HG03469 (cell line): ENCODE data around the gene RPTOR.
"Not testable (repeated sequence)": the region's sequence is repeated elsewhere in the genome, so short reads cannot be mapped to it uniquely, and the experiment has no call there.

Experiments
- ATAC-seq: cut with Tn5 transposase; IDR thresholded peaks from one replicate; pipeline ENCODE4 v1.9.1; 2021; ENCODE audit warnings: mild to moderate bottlenecking, moderate library complexity, moderate number of reproducible peaks; ENCODE audit not compliant: unreplicated experiment

Gene RPTOR

DNA sequence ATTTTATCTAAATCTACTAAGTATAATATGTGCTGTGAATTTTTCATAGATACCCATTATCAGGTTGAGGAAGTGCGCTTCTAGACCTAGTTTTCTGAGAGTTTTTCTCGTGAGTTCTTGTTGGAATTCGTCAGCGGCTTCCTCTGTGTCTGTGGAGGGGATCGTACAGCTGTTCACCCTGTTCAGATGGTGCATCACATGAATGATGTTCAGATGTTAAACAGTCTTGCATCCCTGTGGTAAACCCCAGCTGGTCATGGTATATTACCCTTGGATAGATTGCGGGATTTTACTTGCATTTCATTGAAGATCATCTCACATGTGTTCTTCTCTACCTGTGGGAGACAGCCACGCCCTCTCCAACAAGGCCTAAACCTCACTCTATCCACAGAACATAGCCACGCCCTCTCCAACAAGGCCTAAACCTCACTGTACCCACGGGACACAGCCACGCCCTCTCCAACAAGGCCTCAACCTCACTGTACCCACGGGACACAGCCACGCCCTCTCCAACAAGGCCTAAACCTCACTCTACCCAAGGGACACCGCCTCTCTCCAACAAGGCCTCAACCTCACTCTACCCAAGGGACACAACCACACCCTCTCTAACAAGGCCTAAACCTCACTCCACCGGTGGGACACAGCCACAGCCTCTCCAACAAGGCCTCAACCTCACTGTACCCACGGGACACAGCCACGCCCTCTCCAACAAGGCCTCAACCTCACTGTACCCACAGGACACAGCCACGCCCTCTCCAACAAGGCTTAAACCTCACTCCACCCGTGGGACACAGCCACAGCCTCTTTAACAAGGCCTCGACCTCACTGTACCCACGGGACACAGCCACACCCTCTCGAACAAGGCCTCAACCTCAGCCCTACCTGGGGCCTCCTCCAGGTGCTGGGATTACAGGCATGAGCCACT lies 266.8 kb downstream of the RPTOR start:
- no peak for ATAC-seq

DNA sequence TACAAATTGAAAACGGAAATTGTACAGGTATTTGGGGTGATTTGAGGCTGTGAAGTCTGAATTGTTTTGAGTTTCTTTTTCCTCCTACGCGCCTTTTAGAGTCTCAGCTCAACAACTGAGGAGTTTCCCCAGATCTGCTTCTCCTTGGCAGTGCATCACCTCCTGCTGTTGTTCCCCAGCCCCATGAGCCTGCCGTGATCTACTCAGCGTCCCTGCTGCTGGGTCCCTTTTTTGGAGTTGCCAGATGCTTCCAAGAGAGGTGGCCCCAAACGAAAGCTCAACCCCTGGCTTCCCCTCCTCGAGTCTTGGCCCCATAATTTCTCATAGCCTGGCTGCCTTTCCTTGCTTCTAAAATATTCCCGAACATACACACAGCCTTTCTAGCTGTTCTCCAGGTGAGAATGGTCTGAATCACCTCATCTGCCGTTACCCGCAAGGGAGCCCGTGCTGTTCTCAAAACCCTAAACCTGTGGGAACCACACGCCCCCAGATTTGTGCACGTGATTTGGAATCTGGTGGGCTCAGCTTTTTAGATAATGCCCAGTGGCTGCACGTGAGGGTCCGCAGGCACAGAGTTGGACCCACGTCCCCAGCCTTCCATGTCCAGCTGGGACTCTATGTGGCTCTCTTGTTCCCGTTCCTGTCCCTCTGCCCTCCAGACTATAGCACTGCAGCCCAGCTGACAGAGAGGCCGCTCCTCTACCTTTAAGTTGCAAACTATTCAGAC lies 267.9 kb downstream of the RPTOR start:
- no peak for ATAC-seq

DNA sequence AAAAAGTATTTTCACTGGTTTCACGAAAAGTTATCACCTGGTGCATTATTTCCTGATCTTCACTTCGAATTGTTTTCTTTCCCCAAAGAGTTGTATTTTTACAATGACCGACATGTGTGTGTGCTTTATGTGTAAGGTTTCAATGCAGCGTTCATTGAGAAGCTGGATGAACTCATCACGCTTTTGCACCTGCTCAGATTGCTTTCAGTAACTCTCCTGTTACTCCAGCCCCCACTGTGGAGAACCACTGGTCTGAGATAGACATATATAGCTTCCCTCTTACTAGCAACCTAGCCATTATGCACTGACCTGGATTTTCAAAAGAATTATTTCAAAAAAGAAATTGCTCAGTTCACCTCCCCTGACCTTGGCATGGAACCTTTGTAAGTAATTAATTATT lies 268.7 kb downstream of the RPTOR start:
- ATAC-seq: no peak

DNA sequence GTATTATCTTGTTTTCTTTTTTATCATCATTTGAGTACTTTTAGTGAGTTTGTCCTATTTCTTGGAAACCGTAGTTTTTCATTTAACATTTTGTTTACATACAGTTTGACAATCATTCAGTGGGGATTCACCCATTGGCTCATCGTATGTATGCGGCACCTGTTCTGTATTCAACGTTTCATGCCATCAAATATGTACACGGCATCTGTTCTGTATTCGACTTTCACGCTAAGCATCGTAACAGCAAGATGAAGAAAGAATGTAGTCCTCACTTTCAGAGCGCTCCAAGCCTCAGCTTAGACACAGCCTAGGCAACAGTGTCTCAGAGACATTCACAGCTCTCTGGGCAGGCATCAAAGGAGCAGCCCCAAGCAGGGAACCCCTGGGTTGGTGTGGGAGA lies 269.9 kb downstream of the RPTOR start:
- no peak for ATAC-seq

DNA sequence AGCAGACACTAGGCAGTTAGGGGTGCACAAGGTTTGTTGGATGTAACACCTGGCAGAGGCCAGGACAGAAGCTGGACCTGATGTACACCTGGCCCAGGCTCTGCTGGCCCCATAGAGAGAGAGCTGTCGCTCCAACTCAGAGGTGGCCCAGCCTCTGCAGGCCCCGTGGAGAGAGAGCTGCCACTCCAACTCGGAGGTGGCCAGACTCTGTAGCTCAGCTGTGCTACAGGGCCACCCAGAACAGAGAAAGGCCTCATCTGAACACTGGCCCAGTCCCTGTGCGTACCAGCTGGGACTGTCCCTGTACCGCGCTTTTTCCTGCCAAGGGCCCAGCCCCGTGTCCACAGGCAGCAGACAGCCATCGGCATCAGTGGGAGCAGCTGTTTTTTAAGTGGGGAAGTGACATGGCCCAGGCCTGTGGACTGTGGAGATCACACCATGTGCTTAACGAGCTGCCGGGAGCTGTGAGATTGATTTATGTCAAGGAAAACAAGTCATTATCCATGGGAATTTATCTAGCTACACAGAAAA lies 270.6 kb downstream of the RPTOR start:
- no peak for ATAC-seq

DNA sequence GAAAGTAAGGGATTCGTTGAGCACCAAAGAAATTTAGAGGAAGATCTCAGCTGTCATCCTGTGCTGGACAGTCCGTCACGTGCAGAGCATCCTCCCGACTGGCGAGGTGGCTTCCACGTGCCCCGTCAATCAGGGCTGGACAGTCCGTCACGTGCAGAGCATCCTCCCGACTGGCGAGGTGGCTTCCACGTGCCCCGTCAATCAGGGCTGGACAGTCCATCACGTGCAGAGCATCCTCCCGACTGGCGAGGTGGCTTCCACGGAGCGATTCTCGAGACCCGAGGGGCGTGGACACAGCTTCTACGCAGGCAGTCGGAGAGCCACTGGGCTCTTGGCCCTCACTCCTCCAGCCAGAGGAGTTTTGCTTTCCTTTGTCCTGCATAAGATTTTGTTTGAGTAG lies 271.1 kb downstream of the RPTOR start:
- ATAC-seq: not testable (repeated sequence)

DNA sequence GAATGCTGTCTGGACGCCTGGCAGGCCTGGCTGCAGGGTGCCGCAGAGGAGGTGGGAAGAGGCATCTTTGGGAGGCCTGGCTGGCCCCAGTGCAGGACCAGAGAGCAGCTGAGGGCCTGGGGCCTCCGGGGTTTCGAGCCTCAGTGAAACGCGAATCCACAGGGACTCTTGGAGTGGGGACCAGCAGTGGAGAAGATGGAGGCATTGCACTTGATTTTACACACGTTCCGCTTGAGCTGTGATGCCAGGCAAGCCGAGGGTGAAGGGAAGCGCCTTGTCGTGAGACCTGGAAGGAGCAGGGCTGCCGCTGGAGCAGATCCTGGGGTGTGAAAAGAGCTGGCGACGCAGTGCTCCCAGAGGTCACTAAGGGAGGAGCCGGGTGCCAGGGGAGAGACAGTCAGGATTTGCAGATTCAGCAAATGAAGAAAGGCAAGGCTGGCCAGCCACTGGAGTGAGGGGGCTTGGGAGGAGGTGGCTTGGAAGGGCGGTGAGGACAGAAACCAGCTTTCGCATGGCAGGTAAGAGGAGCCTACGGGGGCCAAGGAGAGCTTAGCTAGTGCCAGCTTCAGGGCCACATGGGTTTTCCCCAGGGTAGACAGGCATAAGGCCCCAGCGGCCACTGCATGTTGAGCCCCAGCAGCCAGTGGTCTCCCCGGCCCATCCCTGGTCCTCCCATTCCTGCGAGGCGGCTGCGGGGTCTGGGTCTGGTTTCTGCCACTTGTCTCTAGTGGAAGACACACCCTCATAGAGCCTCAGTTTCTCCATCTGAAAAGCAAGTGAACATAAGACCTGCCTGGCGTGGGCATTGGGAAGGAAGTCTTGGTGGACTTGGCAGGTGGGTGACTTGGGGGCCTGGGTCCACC lies 271.8 kb downstream of the RPTOR start:
- no peak for ATAC-seq

DNA sequence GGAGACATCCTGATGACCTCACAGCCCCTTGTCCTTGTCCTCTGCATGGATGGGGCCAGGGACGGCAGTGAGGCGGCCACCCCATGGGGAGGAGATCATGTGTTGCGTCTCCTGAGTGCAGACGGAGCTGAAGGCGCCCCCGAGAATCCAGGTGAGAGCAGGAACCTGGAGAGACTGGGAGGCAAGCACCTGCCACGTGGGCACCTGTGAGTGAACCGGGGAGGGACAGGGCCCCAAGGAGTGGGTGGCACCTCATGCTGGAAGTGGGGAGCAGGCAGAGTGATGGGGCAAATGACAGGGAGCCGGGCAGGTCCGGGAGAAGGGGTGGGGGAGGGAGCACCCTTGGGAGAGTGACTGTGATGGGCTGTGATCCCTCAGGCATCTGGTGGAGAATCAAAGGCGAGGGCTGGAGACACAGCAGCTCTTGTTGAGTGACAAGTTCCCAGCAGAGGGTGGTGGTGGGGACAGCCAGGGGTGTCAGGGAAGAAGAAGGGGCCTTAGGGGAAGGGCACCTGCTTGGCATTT lies 272.7 kb downstream of the RPTOR start:
- ATAC-seq: no peak

DNA sequence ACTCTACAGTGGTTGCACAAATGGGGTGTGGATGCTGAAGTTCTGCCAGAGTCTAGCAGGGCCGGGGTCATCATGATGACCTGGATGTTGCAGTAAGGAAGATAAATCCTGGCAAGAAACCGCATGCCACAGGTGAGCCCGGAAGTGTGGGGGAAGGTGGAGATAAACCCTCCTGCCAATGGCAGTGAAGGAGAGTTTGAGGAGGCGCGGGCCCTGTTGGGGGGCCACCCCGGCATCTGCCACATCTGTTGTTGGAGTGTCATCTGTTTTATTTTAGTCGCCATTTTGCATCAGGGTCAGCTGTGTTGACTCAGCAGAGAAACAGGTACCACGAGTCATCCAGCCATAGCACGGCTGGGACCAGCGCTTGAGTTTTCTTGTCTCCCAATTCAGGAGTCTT lies 273.2 kb downstream of the RPTOR start:
- no peak for ATAC-seq

DNA sequence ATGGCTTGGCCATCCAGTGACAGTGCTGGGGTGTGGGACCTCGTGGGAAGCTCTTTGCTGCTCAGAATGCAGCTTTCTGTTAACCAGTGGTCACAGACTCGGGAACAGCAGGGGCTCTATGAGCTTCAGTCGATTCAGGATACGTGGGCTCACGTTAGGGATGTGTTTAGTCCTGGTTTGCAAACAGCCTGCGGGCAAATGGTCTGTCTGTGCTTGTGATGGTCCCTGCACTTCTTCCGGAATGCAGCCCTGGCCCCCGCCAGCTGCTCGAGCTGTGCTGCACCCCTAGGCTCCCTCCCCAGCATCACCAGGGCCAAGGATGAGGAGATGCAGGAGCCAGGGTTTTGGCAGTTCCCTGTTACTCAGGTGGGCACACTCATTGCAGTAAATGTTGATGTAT lies 274.2 kb downstream of the RPTOR start:
- no peak for ATAC-seq

DNA sequence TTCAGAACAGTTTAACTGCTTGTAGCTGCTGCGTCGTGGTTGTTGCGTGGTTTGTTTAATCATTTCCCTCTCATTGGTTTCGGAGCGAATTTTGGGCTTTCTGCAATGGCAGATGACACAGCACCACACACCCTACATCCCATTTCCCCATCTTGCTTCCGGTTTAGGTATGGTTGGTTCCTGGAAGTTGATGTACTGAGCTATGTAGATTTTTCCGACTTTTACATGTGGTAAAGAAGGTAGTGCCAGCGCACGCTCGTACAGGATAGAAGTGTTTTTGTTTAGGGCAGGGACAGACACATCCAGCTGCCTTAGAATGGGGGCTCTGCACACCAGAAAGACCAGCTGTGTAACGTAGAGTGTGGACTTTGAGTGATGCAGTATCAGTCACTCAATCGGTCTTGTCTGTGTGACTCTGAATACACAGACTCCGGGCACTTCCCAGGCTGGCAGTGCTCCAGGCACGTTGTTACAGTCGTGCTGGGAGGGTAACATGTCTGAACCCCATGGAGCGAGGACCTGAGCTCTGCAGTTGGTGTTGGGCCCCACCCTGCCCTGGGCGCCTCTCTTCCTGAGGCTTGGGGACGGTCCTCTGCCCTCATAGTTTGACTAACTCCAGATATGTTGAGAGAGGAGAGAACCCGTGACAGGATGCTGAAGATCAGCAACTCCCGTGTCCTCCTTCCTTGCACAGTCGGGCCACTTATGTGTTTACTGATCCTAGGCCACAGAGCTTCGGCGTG lies 275.0 kb downstream of the RPTOR start:
- no peak for ATAC-seq

DNA sequence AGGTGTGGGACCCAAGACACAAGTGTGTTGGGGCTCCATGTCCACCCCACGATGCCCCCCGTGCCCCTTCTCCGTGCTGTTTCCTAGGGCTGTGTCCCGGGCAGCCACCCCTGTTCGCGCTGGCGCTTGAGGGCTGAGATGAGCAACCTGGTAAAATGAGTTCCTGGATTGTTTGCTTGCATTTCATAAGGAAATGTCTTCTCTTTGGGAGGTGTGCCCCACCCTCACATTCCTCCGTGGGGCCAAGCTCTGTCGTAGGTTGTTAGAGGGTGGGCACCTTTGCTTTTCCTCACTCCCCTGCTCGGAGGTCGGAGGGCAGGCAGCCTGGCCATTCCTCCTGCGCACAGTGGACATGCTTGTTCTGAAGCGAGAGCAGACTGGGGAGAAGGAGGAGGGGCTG lies 275.7 kb downstream of the RPTOR start:
- no peak for ATAC-seq

DNA sequence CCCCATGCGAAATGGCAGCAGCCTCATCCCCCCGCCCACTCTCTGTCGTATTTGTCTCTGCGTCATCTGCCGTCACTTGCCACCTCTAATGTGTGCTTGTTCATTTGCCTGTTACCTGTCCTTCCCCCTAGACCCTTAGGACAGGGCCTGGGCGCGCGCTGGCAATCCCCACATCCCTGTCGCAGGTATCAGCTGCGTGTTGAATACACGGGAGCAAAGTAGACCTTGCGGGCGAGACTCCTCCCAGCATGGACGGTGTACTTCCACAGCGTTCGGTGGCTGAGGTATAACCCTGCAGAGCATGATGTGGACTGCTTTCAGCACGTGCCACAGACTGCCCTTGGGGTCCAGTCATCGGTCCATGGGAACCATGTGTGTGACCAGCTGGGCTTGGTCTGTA lies 276.9 kb downstream of the RPTOR start:
- no peak for ATAC-seq

DNA sequence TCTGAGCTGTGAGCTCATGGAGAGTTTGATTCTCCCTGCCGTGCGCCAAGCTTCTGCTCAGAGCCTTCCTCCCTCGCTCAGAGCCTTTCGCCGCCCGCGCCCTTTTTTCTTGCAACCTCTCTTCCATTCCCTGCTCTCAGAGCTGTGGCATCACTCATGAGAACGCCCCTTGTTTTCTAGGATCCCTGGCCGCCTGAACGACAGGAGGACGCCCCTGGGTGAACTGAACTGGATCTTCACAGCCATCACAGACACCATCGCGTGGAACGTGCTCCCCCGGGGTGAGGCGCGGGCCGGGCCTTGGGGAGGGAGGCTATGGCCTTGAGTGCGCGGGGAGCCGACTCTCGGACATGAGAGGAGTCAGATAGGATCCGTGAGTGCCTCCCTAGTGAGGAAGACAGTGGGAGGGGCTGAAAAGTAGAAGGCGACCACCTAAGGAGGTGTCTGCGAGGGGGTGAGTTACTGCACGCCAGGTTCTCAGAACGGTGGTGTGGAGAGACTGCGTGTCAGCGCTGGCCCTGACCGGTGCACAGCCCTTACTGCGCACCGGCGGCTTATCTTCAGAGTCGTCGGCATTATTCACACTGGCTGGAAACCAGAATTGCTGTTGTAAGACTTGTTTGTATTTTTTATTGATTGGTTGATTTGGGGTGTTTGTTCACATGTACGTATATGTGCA lies 277.5 kb downstream of the RPTOR start:
- ATAC-seq: no peak

DNA sequence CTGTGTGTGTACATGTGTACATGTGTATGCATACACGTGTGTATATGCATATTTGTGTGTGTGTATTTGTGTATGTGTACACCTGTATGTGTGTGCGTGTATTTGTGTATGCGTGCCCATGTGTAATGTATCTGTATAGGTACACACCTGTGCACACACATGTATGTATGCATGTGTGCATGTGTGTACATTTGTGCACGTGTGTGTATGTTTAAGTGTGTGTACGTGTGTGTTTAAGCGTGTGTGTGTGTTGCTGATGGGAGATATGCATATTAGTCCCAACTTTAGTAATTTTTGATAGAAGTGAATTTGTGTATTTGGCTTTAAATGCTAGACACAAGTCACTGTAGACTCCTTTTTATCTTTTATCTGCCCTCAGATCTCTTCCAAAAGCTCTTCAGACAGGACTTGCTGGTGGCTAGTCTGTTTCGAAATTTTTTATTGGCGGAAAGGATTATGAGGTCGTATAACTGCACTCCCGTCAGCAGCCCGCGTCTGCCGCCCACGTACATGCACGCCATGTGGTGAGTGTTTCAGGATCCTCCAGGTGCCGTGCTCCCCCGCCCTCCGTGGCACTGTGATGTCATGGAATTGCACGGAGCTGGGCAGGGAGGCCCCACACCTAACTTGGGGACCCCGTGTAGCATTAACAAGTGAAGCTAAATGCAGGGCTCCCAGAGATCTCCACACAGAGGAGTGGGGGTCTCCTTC lies 278.2 kb downstream of the RPTOR start:
- no peak for ATAC-seq

DNA sequence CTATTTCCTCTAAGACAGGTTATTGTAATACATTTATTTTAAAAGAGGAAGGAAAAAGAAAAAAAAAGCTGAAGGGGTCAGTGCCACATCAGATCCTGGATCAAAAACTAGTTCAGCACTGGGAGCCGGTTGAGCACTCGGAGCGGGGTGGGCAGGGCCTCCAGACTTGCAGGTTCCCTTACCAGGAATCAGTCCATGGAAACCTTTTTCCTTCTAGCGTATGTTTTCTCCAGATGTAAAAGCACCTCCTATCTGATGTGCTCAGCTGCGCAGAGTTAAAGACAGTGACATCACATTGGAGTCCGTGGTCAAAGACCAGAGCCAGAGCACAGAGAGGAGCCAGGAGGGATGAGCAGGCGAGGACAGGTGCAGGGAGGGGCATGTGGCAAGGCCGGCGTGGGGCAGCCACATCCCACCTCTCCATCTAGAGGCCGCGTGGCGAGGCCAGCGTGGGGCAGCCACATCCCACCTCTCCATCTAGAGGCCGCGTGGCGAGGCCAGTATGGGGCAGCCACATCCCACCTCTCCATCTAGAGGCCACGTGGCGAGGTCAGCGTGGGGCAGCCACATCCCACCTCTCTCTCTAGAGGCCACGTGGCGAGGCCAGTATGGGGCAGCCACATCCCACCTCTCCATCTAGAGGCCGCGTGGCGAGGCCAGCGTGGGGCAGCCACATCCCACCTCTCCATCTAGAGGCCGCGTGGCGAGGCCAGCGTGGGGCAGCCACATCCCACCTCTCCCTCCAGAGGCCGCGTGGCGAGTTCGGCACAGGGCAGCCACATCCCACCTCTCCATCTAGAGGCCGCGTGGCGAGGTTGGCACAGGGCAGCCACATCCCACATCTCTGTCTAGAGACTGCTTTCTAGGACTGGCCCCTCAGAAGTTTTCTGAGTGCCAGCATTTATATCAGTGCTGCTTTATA lies 280.2 kb downstream of the RPTOR start:
- no peak for ATAC-seq

DNA sequence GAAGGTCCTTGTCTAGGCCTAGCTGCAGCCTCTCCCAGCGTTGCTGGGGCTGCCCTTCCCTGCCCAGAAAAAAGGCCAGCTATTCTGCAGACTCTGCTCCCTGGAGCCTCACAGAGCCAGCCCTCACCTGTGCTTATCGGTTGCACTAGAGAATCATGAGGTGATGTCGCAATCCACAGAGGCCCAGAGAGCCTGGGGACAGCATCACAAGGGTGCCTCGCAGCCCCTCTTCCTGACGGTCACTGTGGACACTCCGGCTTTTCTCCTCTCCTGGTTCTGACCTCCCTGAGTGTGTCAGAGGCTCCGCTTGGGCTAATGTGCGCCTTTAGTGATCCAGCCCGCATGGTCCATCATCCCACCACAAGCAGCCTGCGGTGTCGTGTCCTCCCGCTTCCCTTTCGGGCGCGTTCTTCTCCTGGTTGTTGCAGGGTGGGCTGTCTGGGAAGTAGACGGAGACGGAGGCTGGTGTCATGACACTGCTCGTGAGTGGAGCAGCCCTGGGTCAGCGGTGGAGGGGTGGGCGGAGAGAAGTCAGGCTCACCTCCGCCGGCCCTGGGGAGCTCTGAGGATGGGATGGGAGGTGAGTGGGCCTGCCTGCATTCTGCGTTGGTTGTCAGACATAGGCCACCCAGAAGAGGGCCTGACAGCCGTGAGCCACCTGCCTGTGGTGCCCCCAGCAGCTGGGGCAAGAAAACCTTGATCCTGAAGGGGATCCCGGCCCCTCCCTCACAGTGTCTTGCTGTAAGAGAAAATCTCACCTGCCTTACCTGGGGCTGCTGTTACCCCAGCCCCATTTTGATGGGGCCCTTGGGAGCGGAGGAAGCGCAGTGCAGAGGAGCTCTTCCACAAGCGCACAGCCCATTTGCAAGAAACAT lies 281.1 kb downstream of the RPTOR start:
- no peak for ATAC-seq
